Suppressor macrophage treated with lipopolysaccharide for 1 hour (primary cell): ENCODE results near the gene CUL9.
"Not testable (repeated sequence)": the region's sequence is repeated elsewhere in the genome, so short reads cannot be mapped to it uniquely, and the experiment has no call there.

Experiments
- DNase-seq, 3 donors: peaks; one replicate each; pipeline ENCODE4 v3.0.0-alpha.2; 2020 to 2022

The CUL9 gene

GRCh38 chr6:43181942-43182860 is at the start of gene CUL9:
Gene CUL9 (plus strand): TSS chr6:43182196. CDS start chr6:43184311, 2,115 bp downstream.
- DNase-seq: peak; percentile 70 to 90 (median 80)

GRCh38 chr6:43138267-43138666 is 43.7 kb upstream of the CUL9 start:
- DNase-seq: no peak

GRCh38 chr6:43139973-43140372 is 42.0 kb upstream of the CUL9 start:
- DNase-seq: not testable (repeated sequence)

- DNase-seq: no peak
Measured at GRCh38 chr6:43141644-43142043, 40.4 kb upstream of the CUL9 start.

- DNase-seq: no peak
Measured at GRCh38 chr6:43142101-43142500, 39.9 kb upstream of the CUL9 start.

- peak; percentile 76 to 88 (median 77) for DNase-seq
Measured at GRCh38 chr6:43143235-43144128, 38.5 kb upstream of the CUL9 start.

- peak in 1 of 3 donors; percentile 41 for DNase-seq
Measured at GRCh38 chr6:43144879-43145278, 37.1 kb upstream of the CUL9 start.

GRCh38 chr6:43146261-43146660 is 35.7 kb upstream of the CUL9 start:
- no peak for DNase-seq

GRCh38 chr6:43146709-43147688 is 35.0 kb upstream of the CUL9 start:
- no peak for DNase-seq

- no peak for DNase-seq
Measured at GRCh38 chr6:43147691-43148477, 34.1 kb upstream of the CUL9 start.

- DNase-seq: no peak
Measured at GRCh38 chr6:43149265-43149664, 32.7 kb upstream of the CUL9 start.

GRCh38 chr6:43150051-43150751 is 31.8 kb upstream of the CUL9 start:
- DNase-seq: no peak

- no peak for DNase-seq
Measured at GRCh38 chr6:43159599-43159998, 22.4 kb upstream of the CUL9 start.

GRCh38 chr6:43163899-43164298 is 18.1 kb upstream of the CUL9 start:
- no peak for DNase-seq

- peak in 2 of 3 donors; percentile 81 to 85 for DNase-seq
Measured at GRCh38 chr6:43170417-43170930, 11.5 kb upstream of the CUL9 start.

- peak; percentile 99 to 100 (median 100) for DNase-seq
Measured at GRCh38 chr6:43170931-43171706, 10.9 kb upstream of the CUL9 start, which contains the start of gene SRF. Gene SRF (plus strand): TSS chr6:43171269. CDS start chr6:43171657, 388 bp downstream.

GRCh38 chr6:43171707-43172103 is 10.3 kb upstream of the CUL9 start:
- peak in 2 of 3 donors; percentile 14 to 43 for DNase-seq

GRCh38 chr6:43172104-43173007 is 9.6 kb upstream of the CUL9 start:
- peak; percentile 41 to 66 (median 52) for DNase-seq
